HepG2 (cell line): Measurements from ENCODE around the gene PSG5.
"Not testable (repeated sequence)": the region's sequence is repeated elsewhere in the genome, so short reads cannot be mapped to it uniquely, and the experiment has no call there.

ENCODE experiments used
- ATF1 ChIP-seq: IDR thresholded peaks from 2 replicates; pipeline ENCODE4 v1.6.1; 2016; ENCODE audit warnings: mild to moderate bottlenecking, control low read depth
- ATF2 ChIP-seq: sonication (generic); formaldehyde crosslinking; IDR thresholded peaks from 2 replicates; pipeline ENCODE4 v1.4.0; 2020; ENCODE audit warnings: missing genetic modification reagents
- ATF5 ChIP-seq: sonication (generic); formaldehyde crosslinking; IDR thresholded peaks from 2 replicates; pipeline ENCODE4 v1.4.0; 2020; ENCODE audit warnings: mild to moderate bottlenecking, low read depth, missing genetic modification reagents
- CC2D1A ChIP-seq: sonication (generic); formaldehyde crosslinking; IDR thresholded peaks from 2 replicates; pipeline ENCODE4 v1.8.1; 2023; ENCODE audit warnings: mild to moderate bottlenecking, missing genetic modification reagents
- CTCF ChIP-seq: sonication (generic); formaldehyde crosslinking; IDR thresholded peaks from 2 replicates; pipeline ENCODE4 v1.5.0; 2020; ENCODE audit warnings: mild to moderate bottlenecking, missing genetic modification reagents, moderate library complexity
- FOXO4 ChIP-seq: sonication (generic); formaldehyde crosslinking; conservative IDR thresholded peaks from 2 replicates; pipeline ENCODE4 v1.8.1; 2023; ENCODE audit warnings: missing genetic modification reagents
- HNRNPLL ChIP-seq: fragments of 200-400 bp; formaldehyde crosslinking; IDR thresholded peaks from 2 replicates; pipeline ENCODE4 v1.6.1; 2017; ENCODE audit warnings: mild to moderate bottlenecking, low read depth, low read length; ENCODE audit not compliant: poor library complexity, severe bottlenecking
- IRX3 ChIP-seq: sonication (generic); formaldehyde crosslinking; IDR thresholded peaks from 2 replicates; pipeline ENCODE4 v1.8.1; 2023; ENCODE audit warnings: mild to moderate bottlenecking, low read depth, missing genetic modification reagents, borderline replicate concordance
- NFE2L1 ChIP-seq: sonication (generic); formaldehyde crosslinking; IDR thresholded peaks from 2 replicates; pipeline ENCODE4 v1.4.0; 2020; ENCODE audit warnings: missing genetic modification reagents, mild to moderate bottlenecking, borderline replicate concordance
- RBFOX2 ChIP-seq: fragments of 200-400 bp; formaldehyde crosslinking; IDR thresholded peaks from 2 replicates; pipeline ENCODE4 v1.6.1; 2017; ENCODE audit warnings: low read depth, mild to moderate bottlenecking, low read length
- SNAPC2 ChIP-seq: sonication (generic); formaldehyde crosslinking; IDR thresholded peaks from 2 replicates; pipeline ENCODE4 v1.8.1; 2022; ENCODE audit warnings: mild to moderate bottlenecking, missing genetic modification reagents
- ZNF879 ChIP-seq: sonication (generic); formaldehyde crosslinking; IDR thresholded peaks from 2 replicates; pipeline ENCODE4 v1.8.1; 2023; ENCODE audit warnings: missing genetic modification reagents
- TF ChIP-seq, protein P1 (sequence below): sonication (generic); formaldehyde crosslinking; IDR thresholded peaks from 2 replicates; pipeline ENCODE4 v1.4.0; 2020; ENCODE audit warnings: missing genetic modification reagents

DNA sequence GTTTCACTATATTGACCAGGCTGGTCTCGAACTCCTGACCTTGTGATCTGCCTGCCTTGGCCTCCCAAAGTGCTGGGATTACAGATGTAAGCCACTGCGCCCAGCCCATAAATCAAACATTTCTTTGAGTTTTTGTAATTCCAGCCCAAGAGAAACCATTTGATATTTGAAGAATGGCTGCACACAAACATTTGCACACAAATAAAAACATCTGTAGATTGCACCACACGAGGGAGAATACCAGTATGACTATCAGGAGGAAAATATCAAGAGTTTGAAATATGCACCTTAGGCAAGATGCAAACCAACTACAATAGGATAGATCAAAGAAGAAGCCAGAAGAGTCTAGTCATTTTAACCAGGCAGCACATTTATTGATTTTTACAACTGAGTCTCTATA is 20.4 kb downstream of the PSG5 start:
- TF ChIP-seq ZNF879 (CRISPR knock-in tag); ATF2; SNAPC2; CC2D1A (CRISPR knock-in tag); NFE2L1 (CRISPR knock-in tag); CTCF; ATF1 (CRISPR knock-in tag); IRX3 (CRISPR knock-in tag); ATF5 (CRISPR knock-in tag); HNRNPLL; RBFOX2; FOXO4 (CRISPR knock-in tag): not testable (repeated sequence)
- TF ChIP-seq, protein P1, sequence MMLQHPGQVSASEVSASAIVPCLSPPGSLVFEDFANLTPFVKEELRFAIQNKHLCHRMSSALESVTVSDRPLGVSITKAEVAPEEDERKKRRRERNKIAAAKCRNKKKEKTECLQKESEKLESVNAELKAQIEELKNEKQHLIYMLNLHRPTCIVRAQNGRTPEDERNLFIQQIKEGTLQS = not testable (repeated sequence)
